ENCODE data around the gene ALAS1.

ALAS1 gene

DNA sequence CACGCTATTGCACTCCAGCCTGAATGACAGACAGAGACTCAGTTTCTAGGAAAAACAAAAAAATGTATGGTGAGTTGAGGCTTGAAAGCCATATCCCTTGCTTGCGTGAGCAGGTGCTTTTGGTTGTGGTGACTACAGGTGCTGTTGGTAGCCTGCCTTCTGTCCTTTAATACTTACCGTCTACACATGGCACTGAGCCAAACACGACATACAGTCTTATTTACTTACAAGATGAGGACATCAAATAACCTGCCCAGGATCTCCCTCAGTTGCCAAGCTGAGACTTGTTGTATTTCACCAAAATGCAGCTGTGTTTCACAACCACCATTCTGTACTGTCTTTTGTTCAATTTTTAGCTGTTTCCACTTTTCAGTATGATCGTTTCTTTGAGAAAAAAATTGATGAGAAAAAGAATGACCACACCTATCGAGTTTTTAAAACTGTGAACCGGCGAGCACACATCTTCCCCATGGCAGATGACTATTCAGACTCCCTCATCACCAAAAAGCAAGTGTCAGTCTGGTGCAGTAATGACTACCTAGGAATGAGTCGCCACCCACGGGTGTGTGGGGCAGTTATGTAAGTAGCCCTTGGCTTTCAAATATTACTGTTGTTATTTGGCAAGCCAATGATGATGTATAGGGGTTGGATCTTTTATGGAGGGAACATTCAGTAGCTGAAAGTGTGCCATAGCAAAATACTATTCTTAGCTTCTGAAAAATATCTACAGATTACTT is 6.5 kb downstream of the ALAS1 start:
- TF ChIP-seq, protein P1, sequence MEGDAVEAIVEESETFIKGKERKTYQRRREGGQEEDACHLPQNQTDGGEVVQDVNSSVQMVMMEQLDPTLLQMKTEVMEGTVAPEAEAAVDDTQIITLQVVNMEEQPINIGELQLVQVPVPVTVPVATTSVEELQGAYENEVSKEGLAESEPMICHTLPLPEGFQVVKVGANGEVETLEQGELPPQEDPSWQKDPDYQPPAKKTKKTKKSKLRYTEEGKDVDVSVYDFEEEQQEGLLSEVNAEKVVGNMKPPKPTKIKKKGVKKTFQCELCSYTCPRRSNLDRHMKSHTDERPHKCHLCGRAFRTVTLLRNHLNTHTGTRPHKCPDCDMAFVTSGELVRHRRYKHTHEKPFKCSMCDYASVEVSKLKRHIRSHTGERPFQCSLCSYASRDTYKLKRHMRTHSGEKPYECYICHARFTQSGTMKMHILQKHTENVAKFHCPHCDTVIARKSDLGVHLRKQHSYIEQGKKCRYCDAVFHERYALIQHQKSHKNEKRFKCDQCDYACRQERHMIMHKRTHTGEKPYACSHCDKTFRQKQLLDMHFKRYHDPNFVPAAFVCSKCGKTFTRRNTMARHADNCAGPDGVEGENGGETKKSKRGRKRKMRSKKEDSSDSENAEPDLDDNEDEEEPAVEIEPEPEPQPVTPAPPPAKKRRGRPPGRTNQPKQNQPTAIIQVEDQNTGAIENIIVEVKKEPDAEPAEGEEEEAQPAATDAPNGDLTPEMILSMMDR (IDR thresholded peaks at IDR 0.05; ENCODE audit: extremely low read depth, insufficient read depth, missing control alignments), result no peak
- in situ Hi-C loops (cut with MboI; ENCODE audit: low pct_unique_long_range_greater_than_20kb, low sequenced_read_pairs, unreplicated experiment), result no loop called here
- DNase-seq (ENCODE audit: low spot score), result no peak

DNA sequence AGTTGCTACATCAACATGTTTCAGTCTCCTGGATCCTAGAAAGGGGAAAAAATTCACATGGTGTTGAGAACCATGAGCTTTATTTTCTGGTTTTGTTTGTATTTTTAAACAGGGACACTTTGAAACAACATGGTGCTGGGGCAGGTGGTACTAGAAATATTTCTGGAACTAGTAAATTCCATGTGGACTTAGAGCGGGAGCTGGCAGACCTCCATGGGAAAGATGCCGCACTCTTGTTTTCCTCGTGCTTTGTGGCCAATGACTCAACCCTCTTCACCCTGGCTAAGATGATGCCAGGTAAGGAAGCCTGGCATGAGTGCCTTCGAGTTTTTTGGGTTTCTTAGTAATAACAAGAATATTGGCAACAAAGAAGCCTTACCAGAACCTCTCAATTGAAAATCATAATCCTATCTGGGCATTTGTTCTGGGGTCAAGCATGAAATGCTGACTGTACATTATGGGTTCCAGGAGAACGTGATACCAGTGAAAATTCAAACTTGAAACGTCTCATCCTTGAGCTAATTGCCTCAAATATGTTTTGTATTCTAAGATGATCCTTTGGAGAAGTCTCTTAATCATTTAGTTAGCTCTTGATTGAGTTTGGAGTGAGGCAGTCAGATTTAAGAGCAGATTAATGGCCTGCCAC is 7.9 kb downstream of the ALAS1 start:
- DNase-seq (ENCODE audit: low spot score), result no peak
- in situ Hi-C loops (cut with MboI; ENCODE audit: low pct_unique_long_range_greater_than_20kb, low sequenced_read_pairs, unreplicated experiment), result no loop called here
- TF ChIP-seq, protein P1 (IDR thresholded peaks at IDR 0.05; ENCODE audit: extremely low read depth, insufficient read depth, missing control alignments), result no peak

DNA sequence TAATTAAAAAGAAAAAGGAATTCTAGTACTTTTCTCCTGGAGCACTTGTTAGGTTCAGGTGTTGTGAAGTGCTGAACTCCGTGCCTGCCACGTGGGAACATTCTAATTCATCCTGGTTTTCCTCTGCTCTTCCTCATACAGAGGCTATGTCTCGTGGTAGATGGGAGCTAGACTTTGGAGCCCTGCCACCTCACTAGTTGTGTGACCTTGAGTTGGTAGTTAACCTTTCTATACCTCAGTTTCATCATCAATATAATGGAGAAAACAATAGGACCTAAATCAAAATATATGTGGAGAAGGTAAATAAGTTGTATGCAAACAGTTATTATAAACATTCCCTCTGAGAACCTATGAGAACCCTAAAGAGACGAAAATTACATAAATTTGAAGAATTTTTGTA is 10.6 kb downstream of the ALAS1 start:
- in situ Hi-C loops (cut with MboI; ENCODE audit: low pct_unique_long_range_greater_than_20kb, low sequenced_read_pairs, unreplicated experiment), result no loop called here
- TF ChIP-seq, protein P1 (IDR thresholded peaks at IDR 0.05; ENCODE audit: extremely low read depth, insufficient read depth, missing control alignments), result no peak
- no peak for DNase-seq (ENCODE audit: low spot score)

DNA sequence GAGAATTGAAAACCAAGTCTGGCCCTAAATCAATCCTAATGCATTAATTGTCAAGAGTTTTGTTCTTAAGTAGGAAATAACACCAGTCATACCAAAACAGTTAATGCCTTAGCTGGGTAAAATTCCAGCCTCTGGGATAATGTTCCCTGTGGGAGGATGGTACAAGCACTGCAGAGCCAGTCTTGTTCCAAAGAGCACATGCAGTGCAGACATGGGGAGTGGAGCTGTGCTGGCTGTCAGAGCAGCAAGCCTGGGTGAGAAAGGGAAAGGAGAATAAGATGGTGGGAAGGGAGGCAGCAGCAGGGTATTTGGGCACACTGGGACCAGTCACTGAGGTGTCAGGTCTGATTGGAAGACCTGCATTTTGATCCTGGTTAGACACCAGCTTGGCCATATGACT is 12.1 kb downstream of the ALAS1 start:
- in situ Hi-C loops (cut with MboI; ENCODE audit: low pct_unique_long_range_greater_than_20kb, low sequenced_read_pairs, unreplicated experiment), result no loop called here
- no peak for DNase-seq (ENCODE audit: low spot score)
- TF ChIP-seq, protein P1 (IDR thresholded peaks at IDR 0.05; ENCODE audit: extremely low read depth, insufficient read depth, missing control alignments), result no peak

DNA sequence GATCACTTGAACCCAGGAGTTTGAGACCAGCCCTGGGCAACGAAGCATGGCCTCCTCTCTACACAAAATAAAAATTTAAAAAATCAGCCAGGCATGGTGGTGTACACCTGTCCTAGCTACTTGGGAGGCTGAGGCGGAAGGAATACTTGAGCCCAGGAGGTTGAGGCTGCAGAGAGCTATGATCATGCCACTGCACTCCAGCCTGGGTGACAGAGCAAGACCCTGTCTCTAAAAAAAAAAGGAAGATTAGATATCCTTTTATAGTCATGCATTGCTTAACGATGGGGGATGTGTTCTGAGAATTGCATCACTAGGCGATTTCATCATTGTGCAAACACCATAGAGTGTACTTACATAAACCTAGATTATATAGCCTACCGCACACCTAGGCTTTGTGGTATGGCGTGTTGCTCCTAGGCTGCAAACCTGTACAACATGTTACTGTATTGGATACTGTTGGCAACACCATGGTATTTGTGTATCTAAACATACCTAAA is 12.6 kb downstream of the ALAS1 start:
- in situ Hi-C loops (cut with MboI; ENCODE audit: low pct_unique_long_range_greater_than_20kb, low sequenced_read_pairs, unreplicated experiment), result no loop called here
- TF ChIP-seq, protein P1 (IDR thresholded peaks at IDR 0.05; ENCODE audit: extremely low read depth, insufficient read depth, missing control alignments), result no peak
- no peak for DNase-seq (ENCODE audit: low spot score)

DNA sequence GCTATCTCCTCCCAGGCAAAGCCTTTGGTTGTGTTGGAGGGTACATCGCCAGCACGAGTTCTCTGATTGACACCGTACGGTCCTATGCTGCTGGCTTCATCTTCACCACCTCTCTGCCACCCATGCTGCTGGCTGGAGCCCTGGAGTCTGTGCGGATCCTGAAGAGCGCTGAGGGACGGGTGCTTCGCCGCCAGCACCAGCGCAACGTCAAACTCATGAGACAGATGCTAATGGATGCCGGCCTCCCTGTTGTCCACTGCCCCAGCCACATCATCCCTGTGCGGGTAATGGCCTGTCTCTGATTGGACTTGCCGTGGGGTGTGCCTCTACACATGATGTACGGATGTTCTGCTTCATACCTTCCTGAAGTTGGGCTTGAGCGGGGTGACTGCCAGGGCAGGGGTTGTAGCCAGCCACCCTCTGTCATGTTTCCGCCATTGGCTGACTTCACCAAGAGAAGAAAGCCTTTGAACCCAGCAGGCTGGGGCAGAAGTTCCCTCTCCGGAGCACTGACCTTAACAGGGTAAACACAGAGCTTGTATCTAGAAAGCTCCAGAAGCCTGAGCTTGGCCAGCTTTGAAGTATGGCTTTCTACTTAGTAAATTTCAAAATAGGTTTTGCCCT is 13.4 kb downstream of the ALAS1 start:
- no peak for DNase-seq (ENCODE audit: low spot score)
- TF ChIP-seq, protein P1 (IDR thresholded peaks at IDR 0.05; ENCODE audit: extremely low read depth, insufficient read depth, missing control alignments), result no peak
- in situ Hi-C loops (cut with MboI; ENCODE audit: low pct_unique_long_range_greater_than_20kb, low sequenced_read_pairs, unreplicated experiment), result no loop called here
